ENCODE results near the gene TTC27. TPM values are rescaled to one million over a fixed set of nuclear protein-coding genes. Genes with fewer than 3 reads are reported as not detected.

The TTC27 gene
- total and polyA plus RNA-seq, 2 of the 13 experiments (the other 11 are each of a cell fraction or from before 2014, with no cell fraction given): 26.7 to 44.7 TPM

DNA sequence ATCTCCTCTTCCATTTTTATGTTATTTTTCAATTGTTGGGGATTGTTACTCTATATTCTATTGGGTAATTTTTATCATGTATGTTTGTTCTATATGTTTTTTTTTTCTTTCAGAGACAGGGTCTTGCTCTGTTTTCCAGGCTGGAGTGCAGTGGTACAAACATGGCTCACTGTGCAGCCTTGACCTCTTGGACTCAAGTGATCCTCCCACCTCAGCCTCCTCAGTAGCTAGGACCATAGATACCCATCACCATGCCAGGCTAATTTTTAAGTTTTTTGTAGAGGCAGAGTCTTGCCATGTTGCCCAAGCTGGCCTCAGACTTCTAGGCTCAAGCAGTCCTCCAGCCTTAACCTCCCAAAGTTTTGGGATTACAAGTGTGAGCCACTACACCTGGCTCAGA lies 88.7 kb downstream of the TTC27 start:
- TF ChIP-seq MTA3 (CRISPR knock-in tag; IDR thresholded peaks at IDR 0.05) (no peak), HNF4A (CRISPR knock-in tag; IDR thresholded peaks at IDR 0.05) (peak; percentile 64), POGZ (CRISPR knock-in tag; IDR thresholded peaks at IDR 0.05) (peak; percentile 49; the same call in 1 of the 2 replicates), FOXK1 (CRISPR knock-in tag; IDR thresholded peaks at IDR 0.05; ENCODE audit: borderline replicate concordance, low read depth) (no peak), MIXL1 (CRISPR knock-in tag; IDR thresholded peaks at IDR 0.05) (no peak), CEBPG (CRISPR knock-in tag; IDR thresholded peaks at IDR 0.05) (no peak)
- TF ChIP-seq, protein P1, sequence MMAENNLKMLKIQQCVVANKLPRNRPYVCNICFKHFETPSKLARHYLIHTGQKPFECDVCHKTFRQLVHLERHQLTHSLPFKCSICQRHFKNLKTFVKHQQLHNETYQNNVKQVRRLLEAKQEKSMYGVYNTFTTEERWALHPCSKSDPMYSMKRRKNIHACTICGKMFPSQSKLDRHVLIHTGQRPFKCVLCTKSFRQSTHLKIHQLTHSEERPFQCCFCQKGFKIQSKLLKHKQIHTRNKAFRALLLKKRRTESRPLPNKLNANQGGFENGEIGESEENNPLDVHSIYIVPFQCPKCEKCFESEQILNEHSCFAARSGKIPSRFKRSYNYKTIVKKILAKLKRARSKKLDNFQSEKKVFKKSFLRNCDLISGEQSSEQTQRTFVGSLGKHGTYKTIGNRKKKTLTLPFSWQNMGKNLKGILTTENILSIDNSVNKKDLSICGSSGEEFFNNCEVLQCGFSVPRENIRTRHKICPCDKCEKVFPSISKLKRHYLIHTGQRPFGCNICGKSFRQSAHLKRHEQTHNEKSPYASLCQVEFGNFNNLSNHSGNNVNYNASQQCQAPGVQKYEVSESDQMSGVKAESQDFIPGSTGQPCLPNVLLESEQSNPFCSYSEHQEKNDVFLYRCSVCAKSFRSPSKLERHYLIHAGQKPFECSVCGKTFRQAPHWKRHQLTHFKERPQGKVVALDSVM (CRISPR knock-in tag; IDR thresholded peaks at IDR 0.05): peak; percentile 96
- no peaks in the 10 kb centered on the region for H4K20me1 ChIP-seq (ENCODE audit: insufficient read depth, low read length)
- POLR2A ChIA-PET: no interaction called here
- in situ Hi-C loops (cut with HindIII; ENCODE audit: extremely low pct_ligation_motif_present, low pct_unique_long_range_greater_than_20kb): no loop called here
- DNase-seq (ENCODE audit: low spot score) (peak; percentile 29), ATAC-seq (no peak), FAIRE-seq (no peak)
- H3K4me2 ChIP-seq (ENCODE audit: low read depth, low read length): no peak overlapping the region
- no peak overlapping the region for H2AFZ ChIP-seq (ENCODE audit: low read length)
- no peaks in the 10 kb centered on the region for H3K9me3 ChIP-seq (ENCODE audit: low read length)
- no TSS peak for BruUV-seq (replicated peaks)
- CTCF ChIA-PET (ENCODE audit: low intra/inter-chr PET ratio, low total read pairs): no interaction called here
- H3K9ac ChIP-seq (ENCODE audit: insufficient read depth, low read depth, low read length): no peak overlapping the region
- H3K79me2 ChIP-seq (ENCODE audit: insufficient read depth, low read length): no peaks in the 10 kb centered on the region
- intact Hi-C loops (cut with micrococcal nuclease; ENCODE audit: unreplicated experiment): no loop called here
- no peak overlapping the region for H3K27ac ChIP-seq (ENCODE audit: extremely low read length, insufficient read depth, low read length)
- H3K4me3 ChIP-seq (replicated peaks in 1 of 3; ENCODE audit: insufficient read depth in 1 of 3, low read depth in 2 of 3, low read length in 3 of 3): no peak overlapping the region
- peaks cover 2 to 4% of the 10 kb centered on the region in 2 experiments; a peak in 3 of 5 replicates for H3K36me3 ChIP-seq (replicated peaks in 1 of 2; ENCODE audit: control insufficient read depth in 1 of 2, insufficient read depth in 2 of 2, low read length in 2 of 2)
- H3K4me1 ChIP-seq (ENCODE audit: insufficient read depth, low read length): peaks cover 8% of the 10 kb centered on the region
- H3K27me3 ChIP-seq (ENCODE audit: control insufficient read depth in 1 of 2, insufficient read depth in 2 of 2, low read length in 2 of 2): no peaks in the 10 kb centered on the region

DNA sequence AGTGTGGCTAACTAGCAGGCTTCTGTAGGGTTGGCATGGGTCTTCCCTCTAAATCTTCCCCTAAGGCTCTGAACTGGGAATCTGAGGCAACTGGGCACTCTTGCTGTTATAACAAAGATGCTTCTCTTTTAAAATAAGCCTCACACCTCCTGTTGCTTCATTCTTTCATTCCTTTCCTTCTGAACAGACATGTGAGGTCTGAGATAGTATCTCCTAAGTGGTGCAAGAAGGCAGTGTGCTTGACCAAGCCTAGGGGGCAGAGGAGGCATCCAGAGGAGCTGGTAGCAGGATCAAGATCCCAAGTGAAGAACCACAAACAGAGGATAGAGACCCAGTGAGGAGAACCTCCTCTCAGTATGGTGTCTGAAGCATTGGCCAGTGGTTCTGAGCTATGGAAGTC lies 90.9 kb downstream of the TTC27 start:
- Histone ChIP-seq H2AFZ (ENCODE audit: low read length) (no peak overlapping the region), H3K79me2 (ENCODE audit: insufficient read depth, low read length) (no peaks in the 10 kb centered on the region), H3K27ac (ENCODE audit: extremely low read length, insufficient read depth, low read length) (no peak overlapping the region), H3K4me2 (ENCODE audit: low read depth, low read length) (no peak overlapping the region), H4K20me1 (ENCODE audit: insufficient read depth, low read length) (no peaks in the 10 kb centered on the region), H3K9me3 (ENCODE audit: low read length) (no peaks in the 10 kb centered on the region), H3K4me1 (ENCODE audit: insufficient read depth, low read length) (peaks cover 8% of the 10 kb centered on the region), H3K9ac (ENCODE audit: insufficient read depth, low read depth, low read length) (no peak overlapping the region), H3K4me3 (replicated peaks in 1 of 3; ENCODE audit: insufficient read depth in 1 of 3, low read depth in 2 of 3, low read length in 3 of 3) (no peak overlapping the region), H3K36me3 (replicated peaks in 1 of 2; ENCODE audit: control insufficient read depth in 1 of 2, insufficient read depth in 2 of 2, low read length in 2 of 2) (peaks cover 1 to 20% of the 10 kb centered on the region in 2 experiments; a peak in 4 of 5 replicates), H3K27me3 (ENCODE audit: control insufficient read depth in 1 of 2, insufficient read depth in 2 of 2, low read length in 2 of 2) (no peaks in the 10 kb centered on the region)
- no TSS peak for BruUV-seq (replicated peaks)
- CTCF ChIA-PET (ENCODE audit: low intra/inter-chr PET ratio, low total read pairs): no interaction called here
- FAIRE-seq (no peak), ATAC-seq (no peak; the same call in 2 of the 3 replicates), DNase-seq (ENCODE audit: low spot score) (no peak)
- POLR2A ChIA-PET: no interaction called here
- intact Hi-C loops (cut with micrococcal nuclease; ENCODE audit: unreplicated experiment) (no loop called here), in situ Hi-C loops (cut with HindIII; ENCODE audit: extremely low pct_ligation_motif_present, low pct_unique_long_range_greater_than_20kb) (no loop called here)
- TF ChIP-seq ATF7-NPFF (CRISPR knock-in tag; IDR thresholded peaks at IDR 0.05; ENCODE audit: low read depth) (no peak), ZNF496 (CRISPR knock-in tag; IDR thresholded peaks at IDR 0.05; ENCODE audit: insufficient replicate concordance) (no peak)
- TF ChIP-seq, protein P2, sequence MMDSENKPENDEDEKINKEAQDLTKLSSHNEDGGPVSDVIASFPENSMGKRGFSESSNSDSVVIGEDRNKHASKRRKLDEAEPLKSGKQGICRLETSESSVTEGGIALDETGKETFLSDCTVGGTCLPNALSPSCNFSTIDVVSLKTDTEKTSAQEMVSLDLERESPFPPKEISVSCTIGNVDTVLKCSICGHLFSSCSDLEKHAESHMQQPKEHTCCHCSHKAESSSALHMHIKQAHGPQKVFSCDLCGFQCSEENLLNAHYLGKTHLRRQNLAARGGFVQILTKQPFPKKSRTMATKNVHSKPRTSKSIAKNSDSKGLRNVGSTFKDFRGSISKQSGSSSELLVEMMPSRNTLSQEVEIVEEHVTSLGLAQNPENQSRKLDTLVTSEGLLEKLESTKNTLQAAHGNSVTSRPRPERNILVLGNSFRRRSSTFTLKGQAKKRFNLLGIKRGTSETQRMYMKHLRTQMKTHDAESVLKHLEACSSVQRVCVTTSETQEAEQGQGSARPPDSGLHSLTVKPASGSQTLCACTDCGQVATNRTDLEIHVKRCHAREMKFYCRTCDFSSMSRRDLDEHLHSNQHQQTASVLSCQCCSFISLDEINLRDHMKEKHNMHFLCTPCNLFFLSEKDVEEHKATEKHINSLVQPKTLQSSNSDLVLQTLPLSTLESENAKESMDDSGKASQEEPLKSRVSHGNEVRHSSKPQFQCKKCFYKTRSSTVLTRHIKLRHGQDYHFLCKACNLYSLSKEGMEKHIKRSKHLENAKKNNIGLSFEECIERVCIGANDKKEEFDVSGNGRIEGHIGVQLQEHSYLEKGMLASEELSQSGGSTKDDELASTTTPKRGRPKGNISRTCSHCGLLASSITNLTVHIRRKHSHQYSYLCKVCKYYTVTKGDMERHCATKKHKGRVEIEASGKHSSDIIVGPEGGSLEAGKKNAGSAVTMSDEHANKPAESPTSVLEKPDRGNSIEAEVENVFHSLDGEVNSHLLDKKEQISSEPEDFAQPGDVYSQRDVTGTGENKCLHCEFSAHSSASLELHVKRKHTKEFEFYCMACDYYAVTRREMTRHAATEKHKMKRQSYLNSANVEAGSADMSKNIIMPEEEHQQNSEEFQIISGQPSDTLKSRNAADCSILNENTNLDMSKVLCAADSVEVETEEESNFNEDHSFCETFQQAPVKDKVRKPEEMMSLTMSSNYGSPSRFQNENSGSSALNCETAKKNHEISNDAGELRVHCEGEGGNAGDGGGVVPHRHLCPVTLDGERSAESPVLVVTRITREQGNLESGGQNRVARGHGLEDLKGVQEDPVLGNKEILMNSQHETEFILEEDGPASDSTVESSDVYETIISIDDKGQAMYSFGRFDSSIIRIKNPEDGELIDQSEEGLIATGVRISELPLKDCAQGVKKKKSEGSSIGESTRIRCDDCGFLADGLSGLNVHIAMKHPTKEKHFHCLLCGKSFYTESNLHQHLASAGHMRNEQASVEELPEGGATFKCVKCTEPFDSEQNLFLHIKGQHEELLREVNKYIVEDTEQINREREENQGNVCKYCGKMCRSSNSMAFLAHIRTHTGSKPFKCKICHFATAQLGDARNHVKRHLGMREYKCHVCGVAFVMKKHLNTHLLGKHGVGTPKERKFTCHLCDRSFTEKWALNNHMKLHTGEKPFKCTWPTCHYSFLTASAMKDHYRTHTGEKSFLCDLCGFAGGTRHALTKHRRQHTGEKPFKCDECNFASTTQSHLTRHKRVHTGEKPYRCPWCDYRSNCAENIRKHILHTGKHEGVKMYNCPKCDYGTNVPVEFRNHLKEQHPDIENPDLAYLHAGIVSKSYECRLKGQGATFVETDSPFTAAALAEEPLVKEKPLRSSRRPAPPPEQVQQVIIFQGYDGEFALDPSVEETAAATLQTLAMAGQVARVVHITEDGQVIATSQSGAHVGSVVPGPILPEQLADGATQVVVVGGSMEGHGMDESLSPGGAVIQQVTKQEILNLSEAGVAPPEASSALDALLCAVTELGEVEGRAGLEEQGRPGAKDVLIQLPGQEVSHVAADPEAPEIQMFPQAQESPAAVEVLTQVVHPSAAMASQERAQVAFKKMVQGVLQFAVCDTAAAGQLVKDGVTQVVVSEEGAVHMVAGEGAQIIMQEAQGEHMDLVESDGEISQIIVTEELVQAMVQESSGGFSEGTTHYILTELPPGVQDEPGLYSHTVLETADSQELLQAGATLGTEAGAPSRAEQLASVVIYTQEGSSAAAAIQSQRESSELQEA (CRISPR knock-in tag; IDR thresholded peaks at IDR 0.05; ENCODE audit: not compliant biosample characterization): no peak

Measured in HepG2 (cell line).